Keratinocyte (primary cell): ENCODE data around the gene NCBP3. TPM values are rescaled to one million over a fixed set of nuclear protein-coding genes. Genes with fewer than 3 reads are reported as not detected.

Experiments
- DNase-seq: peaks from one replicate; pipeline ENCODE4 v3.0.0-alpha.2; 2011; ENCODE audit warnings: low read depth, missing footprints, low spot score
- FAIRE-seq: peaks from 2 replicates; lab custom pipeline; 2011; peaks lifted over from hg19 to GRCh38; lab: Jason Lieb, UNC
- H2AFZ ChIP-seq: 2 replicates; pipeline ENCODE4 v1.6.0; 2012; ENCODE audit warnings: low read length, control low read depth, inconsistent platforms; ENCODE audit not compliant: control insufficient read depth
- H3K27ac ChIP-seq: 2 replicates; pipeline ENCODE4 v1.5.1; 2011; ENCODE audit warnings: low read length; ENCODE audit not compliant: control insufficient read depth, insufficient read depth
- H3K27me3 ChIP-seq: 3 replicates; pipeline ENCODE4 v1.6.0; 2011; ENCODE audit warnings: low read length; ENCODE audit not compliant: control insufficient read depth, insufficient read depth; ENCODE audit errors: extremely low read depth
- H3K36me3 ChIP-seq, 2 experiments: 2 replicates in 1 of 2; 3 replicates in 1 of 2; pipeline ENCODE4 v1.5.1; 2011; ENCODE audit warnings: low read length in 2 of 2, mild to moderate bottlenecking in 1 of 2; ENCODE audit not compliant: control insufficient read depth in 2 of 2, insufficient read depth in 2 of 2; ENCODE audit errors: extremely low read depth in 1 of 2
- H3K4me1 ChIP-seq: 3 replicates; pipeline ENCODE4 v1.5.1; 2011; ENCODE audit warnings: low read length; ENCODE audit not compliant: control insufficient read depth, insufficient read depth; ENCODE audit errors: extremely low read depth
- H3K4me2 ChIP-seq: 3 replicates; pipeline ENCODE4 v1.6.0; 2011; ENCODE audit warnings: low read depth, low read length; ENCODE audit not compliant: control insufficient read depth, insufficient read depth; ENCODE audit errors: extremely low read depth
- H3K4me3 ChIP-seq, 3 experiments: fragments of 200-600 bp in 1 of 3; sonication (generic) in 1 of 3; 2 replicates in 2 of 3; 3 replicates in 1 of 3; pipeline ENCODE4 v1.5.1; 2011 to 2016; ENCODE audit warnings: low read length in 3 of 3, mild to moderate bottlenecking in 3 of 3, control low read depth in 2 of 3, inconsistent platforms in 1 of 3, low read depth in 1 of 3, mixed read lengths in 1 of 3, mixed run types in 1 of 3, moderate library complexity in 1 of 3; ENCODE audit not compliant: control insufficient read depth in 2 of 3, insufficient read depth in 2 of 3; ENCODE audit errors: extremely low read depth in 1 of 3
- H3K79me2 ChIP-seq: 2 replicates; pipeline ENCODE4 v1.6.0; 2012; ENCODE audit warnings: low read length; ENCODE audit not compliant: control insufficient read depth, insufficient read depth
- H3K9ac ChIP-seq: 3 replicates; pipeline ENCODE4 v1.6.0; 2011; ENCODE audit warnings: low read length; ENCODE audit not compliant: control insufficient read depth, insufficient read depth; ENCODE audit errors: extremely low read depth
- H3K9me1 ChIP-seq: 3 replicates; pipeline ENCODE4 v1.6.0; 2011; ENCODE audit warnings: low read length; ENCODE audit not compliant: control insufficient read depth, insufficient read depth; ENCODE audit errors: extremely low read depth
- H3K9me3 ChIP-seq: 2 replicates; pipeline ENCODE4 v1.5.1; 2012; ENCODE audit warnings: low read depth, low read length; ENCODE audit not compliant: control insufficient read depth
- H4K20me1 ChIP-seq: 3 replicates; pipeline ENCODE4 v1.6.0; 2011; ENCODE audit warnings: low read length; ENCODE audit not compliant: control insufficient read depth, insufficient read depth; ENCODE audit errors: extremely low read depth
- EZH2 ChIP-seq: IDR thresholded peaks from one replicate; pipeline ENCODE4 v1.6.1; 2012; ENCODE audit warnings: inconsistent platforms, mild to moderate bottlenecking, low read length, moderate library complexity
- dilution Hi-C: fragments of 300-500 bp; cut with MboI; formaldehyde crosslinking; loops from one replicate; pipeline ENCODE4 v1.7.0; 2020; ENCODE audit warnings: low sequenced_read_pairs; ENCODE audit not compliant: extremely low pct_ligation_motif_present
- polyA plus RNA-seq, 5 experiments: library from polyadenylated mRNA; depleted of rRNA in 3 of 5; stranded (reverse) in 3 of 5; stranded (forward) in 1 of 5; unstranded in 1 of 5; fragments of >200 nt; gene quantifications; 1 replicate in 1 of 5; 2 replicates in 3 of 5; 3 replicates in 1 of 5; pipeline versions ENCODE4 v1.2.1 to v1.2.3, GENCODE V29; 2011 to 2012; ENCODE audit warnings: missing spikeins in 2 of 5, low read depth in 1 of 5, low replicate concordance in 1 of 5
- TF ChIP-seq, protein P1 (sequence below), 3 experiments: IDR thresholded peaks in 1 of 3; conservative IDR thresholded peaks in 1 of 3; optimal IDR thresholded peaks in 1 of 3; 2 replicates in 2 of 3; 3 replicates in 1 of 3; pipeline versions ENCODE3 to v1.5.1; 2011; ENCODE audit warnings: low read length in 3 of 3, mild to moderate bottlenecking in 3 of 3, moderate library complexity in 2 of 3, control low read depth in 1 of 3, inconsistent platforms in 1 of 3; ENCODE audit not compliant: insufficient read depth in 2 of 3; ENCODE audit errors: extremely low read depth in 1 of 3

NCBP3 gene
- polyA plus RNA-seq, 1 donor (not counting 4 experiments of a cell fraction or from before 2014, with no cell fraction given) = 22.1 TPM

DNA sequence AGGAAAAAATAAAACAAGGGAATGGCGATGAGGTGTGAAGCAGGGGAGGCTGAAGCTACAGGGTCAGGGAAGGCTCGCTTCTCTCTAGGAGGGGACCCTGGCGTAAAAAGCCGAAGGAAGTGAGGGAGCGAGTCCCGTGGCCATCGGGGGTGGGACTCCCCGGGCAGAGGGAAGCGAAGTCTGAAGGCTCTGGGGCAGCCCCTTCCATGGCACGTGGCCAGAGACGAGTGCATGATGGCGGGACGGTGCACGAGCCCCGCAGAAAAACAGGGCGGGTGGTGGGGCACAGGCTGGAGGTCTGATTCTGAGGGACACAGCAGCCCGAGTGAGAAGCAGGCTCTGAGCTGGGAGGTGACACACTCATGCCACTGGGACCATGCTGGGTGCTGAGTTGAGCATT, 21.1 kb upstream of the NCBP3 start:
- no peak for FAIRE-seq
- Histone ChIP-seq H3K4me3 (no peak overlapping the region), H3K4me1 (no peaks in the 10 kb centered on the region), H3K9me1 (no peaks in the 10 kb centered on the region), H3K36me3 (no peaks in the 10 kb centered on the region), H3K4me2 (no peak overlapping the region), H2AFZ (no peak overlapping the region), H3K27ac (no peak overlapping the region), H3K9me3 (no peaks in the 10 kb centered on the region), H3K9ac (no peak overlapping the region), H3K79me2 (no peaks in the 10 kb centered on the region), H3K27me3 (no peaks in the 10 kb centered on the region), H4K20me1 (no peaks in the 10 kb centered on the region)
- dilution Hi-C loops = no loop called here
- TF ChIP-seq, protein P1, sequence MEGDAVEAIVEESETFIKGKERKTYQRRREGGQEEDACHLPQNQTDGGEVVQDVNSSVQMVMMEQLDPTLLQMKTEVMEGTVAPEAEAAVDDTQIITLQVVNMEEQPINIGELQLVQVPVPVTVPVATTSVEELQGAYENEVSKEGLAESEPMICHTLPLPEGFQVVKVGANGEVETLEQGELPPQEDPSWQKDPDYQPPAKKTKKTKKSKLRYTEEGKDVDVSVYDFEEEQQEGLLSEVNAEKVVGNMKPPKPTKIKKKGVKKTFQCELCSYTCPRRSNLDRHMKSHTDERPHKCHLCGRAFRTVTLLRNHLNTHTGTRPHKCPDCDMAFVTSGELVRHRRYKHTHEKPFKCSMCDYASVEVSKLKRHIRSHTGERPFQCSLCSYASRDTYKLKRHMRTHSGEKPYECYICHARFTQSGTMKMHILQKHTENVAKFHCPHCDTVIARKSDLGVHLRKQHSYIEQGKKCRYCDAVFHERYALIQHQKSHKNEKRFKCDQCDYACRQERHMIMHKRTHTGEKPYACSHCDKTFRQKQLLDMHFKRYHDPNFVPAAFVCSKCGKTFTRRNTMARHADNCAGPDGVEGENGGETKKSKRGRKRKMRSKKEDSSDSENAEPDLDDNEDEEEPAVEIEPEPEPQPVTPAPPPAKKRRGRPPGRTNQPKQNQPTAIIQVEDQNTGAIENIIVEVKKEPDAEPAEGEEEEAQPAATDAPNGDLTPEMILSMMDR (optimal IDR thresholded peaks at IDR 0.05 in 1 of 3, IDR thresholded peaks at IDR 0.05 in 1 of 3, conservative IDR thresholded peaks at IDR 0.05 in 1 of 3; ENCODE audit: extremely low read depth in 1 of 3, insufficient read depth in 2 of 3, low read length in 3 of 3) = no peak
- TF ChIP-seq EZH2 = no peak
- DNase-seq = no peak

DNA sequence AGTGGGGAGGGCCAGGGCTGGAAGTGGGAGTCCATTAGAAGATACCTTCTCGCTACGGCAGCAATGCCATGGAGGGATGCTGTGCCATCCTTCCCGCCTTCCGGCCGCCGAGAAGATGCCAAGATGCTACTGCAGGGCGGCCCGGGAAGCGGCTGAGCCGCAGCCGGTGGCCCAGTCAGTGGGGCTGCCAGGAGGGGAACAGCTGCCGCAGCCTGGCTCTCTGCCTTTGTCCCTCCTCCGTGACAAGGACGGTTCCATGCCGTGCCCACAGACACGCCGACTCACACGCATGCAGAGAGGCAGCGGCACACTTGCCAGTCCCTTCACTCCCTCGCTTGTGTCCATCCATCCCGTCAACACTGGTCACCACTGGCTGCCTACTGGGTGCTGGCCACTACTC, 20.2 kb upstream of the NCBP3 start:
- dilution Hi-C loops = no loop called here
- Histone ChIP-seq H3K36me3 (peaks cover 0 to 1% of the 10 kb centered on the region in 2 experiments), H3K4me3 (no peak overlapping the region), H3K4me2 (no peak overlapping the region), H3K27me3 (no peaks in the 10 kb centered on the region), H3K27ac (no peak overlapping the region), H3K9me3 (no peaks in the 10 kb centered on the region), H3K79me2 (no peaks in the 10 kb centered on the region), H3K9me1 (no peaks in the 10 kb centered on the region), H4K20me1 (no peaks in the 10 kb centered on the region), H3K4me1 (no peaks in the 10 kb centered on the region), H2AFZ (no peak overlapping the region), H3K9ac (no peak overlapping the region)
- no peak for FAIRE-seq
- no peak for DNase-seq
- TF ChIP-seq, protein P1 (optimal IDR thresholded peaks at IDR 0.05 in 1 of 3, IDR thresholded peaks at IDR 0.05 in 1 of 3, conservative IDR thresholded peaks at IDR 0.05 in 1 of 3; ENCODE audit: extremely low read depth in 1 of 3, insufficient read depth in 2 of 3, low read length in 3 of 3) = no peak
- no peak for TF ChIP-seq EZH2
